ENCODE results near the gene ACSL6.

The ACSL6 gene, protein sequence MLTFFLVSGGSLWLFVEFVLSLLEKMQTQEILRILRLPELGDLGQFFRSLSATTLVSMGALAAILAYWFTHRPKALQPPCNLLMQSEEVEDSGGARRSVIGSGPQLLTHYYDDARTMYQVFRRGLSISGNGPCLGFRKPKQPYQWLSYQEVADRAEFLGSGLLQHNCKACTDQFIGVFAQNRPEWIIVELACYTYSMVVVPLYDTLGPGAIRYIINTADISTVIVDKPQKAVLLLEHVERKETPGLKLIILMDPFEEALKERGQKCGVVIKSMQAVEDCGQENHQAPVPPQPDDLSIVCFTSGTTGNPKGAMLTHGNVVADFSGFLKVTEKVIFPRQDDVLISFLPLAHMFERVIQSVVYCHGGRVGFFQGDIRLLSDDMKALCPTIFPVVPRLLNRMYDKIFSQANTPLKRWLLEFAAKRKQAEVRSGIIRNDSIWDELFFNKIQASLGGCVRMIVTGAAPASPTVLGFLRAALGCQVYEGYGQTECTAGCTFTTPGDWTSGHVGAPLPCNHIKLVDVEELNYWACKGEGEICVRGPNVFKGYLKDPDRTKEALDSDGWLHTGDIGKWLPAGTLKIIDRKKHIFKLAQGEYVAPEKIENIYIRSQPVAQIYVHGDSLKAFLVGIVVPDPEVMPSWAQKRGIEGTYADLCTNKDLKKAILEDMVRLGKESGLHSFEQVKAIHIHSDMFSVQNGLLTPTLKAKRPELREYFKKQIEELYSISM

DNA sequence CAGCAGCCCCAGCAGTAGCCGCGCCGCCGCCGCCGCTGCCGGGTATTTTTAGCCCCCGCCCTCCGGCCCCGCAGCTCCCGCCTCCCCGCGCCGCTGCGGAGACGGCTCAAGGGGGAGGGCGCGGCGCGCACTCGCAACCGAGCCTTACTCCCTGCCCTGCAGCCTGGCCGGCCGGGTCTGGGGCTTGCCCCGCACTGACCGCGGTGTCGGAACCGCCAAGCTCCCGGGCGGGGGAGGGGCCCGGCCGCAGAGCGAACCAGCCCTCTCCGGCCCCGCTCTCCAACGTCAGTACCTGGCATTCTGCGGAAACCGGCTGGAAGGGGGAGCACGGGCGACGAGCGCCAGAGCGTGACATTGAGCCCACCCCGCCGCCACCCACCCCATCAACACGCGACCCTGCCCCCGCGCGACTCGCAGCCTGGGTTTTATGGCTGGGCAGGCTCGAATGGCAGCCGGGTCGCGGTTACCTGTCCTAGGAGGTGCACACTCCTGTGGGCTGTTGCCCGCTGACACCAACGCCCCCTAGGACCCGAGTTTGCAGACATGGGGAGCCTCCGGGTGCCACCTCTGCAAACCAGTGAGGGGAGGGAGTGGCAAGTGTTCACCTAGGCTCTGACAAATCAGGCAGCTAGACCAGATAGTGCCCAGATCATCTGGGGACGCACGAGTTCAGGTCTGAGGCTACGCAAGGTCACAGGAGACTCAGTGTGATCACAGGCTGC lies at the start of gene ACSL6:
ACSL6 (minus strand) TSS at position 37 of the 722 bp plus-strand sequence. CDS start 105 bp downstream, outside the sequence.
- DNase-seq: peak; percentile 73
- H3K27ac Mint-ChIP-seq: no peak within 1 kb of the TSS
- H3K4me1 Mint-ChIP-seq: peaks cover 9% of the 10 kb centered on the region
- H3K27me3 Mint-ChIP-seq (ENCODE audit: low read depth, poor library complexity): peaks cover 92% of the 10 kb centered on the region
- peak within 1 kb of the TSS; percentile 81 for H3K4me3 Mint-ChIP-seq
- no peaks in the 10 kb centered on the region for H3K36me3 Mint-ChIP-seq (ENCODE audit: low read depth)
- TF ChIP-seq, protein P1, sequence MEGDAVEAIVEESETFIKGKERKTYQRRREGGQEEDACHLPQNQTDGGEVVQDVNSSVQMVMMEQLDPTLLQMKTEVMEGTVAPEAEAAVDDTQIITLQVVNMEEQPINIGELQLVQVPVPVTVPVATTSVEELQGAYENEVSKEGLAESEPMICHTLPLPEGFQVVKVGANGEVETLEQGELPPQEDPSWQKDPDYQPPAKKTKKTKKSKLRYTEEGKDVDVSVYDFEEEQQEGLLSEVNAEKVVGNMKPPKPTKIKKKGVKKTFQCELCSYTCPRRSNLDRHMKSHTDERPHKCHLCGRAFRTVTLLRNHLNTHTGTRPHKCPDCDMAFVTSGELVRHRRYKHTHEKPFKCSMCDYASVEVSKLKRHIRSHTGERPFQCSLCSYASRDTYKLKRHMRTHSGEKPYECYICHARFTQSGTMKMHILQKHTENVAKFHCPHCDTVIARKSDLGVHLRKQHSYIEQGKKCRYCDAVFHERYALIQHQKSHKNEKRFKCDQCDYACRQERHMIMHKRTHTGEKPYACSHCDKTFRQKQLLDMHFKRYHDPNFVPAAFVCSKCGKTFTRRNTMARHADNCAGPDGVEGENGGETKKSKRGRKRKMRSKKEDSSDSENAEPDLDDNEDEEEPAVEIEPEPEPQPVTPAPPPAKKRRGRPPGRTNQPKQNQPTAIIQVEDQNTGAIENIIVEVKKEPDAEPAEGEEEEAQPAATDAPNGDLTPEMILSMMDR (IDR thresholded peaks at IDR 0.05): no peak
- H3K9me3 Mint-ChIP-seq: no peaks in the 10 kb centered on the region

DNA sequence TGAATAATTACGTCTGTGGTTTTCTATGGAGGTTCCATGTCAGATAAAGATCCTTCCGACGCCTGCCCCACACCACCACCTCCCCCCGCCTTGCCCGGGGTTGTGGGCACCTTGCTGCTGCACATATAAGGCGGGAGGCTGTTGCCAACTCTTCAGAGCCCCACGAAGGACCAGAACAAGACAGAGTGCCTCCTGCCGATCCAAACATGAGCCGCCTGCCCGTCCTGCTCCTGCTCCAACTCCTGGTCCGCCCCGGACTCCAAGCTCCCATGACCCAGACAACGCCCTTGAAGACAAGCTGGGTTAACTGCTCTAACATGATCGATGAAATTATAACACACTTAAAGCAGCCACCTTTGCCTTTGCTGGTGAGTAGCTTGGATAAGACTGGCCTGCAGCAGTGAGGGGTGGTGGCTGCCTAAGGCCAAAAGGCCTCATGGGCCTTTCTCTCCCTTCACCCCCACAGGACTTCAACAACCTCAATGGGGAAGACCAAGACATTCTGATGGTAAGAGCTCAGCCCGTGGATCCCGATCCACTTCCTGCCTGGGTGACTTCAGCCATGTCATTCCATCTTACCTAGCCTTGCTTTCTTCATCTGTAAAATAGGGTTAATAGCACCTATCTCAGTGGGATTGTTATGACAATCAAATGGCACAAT lies 49.2 kb upstream of the ACSL6 start, which contains the start of gene IL3:
IL3 (plus strand) TSS at position 155 of the 661 bp plus-strand sequence; CDS start at position 207, 52 bp downstream.
- peaks cover 4% of the 10 kb centered on the region for H3K4me1 Mint-ChIP-seq
- H3K27me3 Mint-ChIP-seq (ENCODE audit: low read depth, poor library complexity): peaks cover 7% of the 10 kb centered on the region
- H3K36me3 Mint-ChIP-seq (ENCODE audit: low read depth): no peaks in the 10 kb centered on the region
- DNase-seq: no peak
- H3K4me3 Mint-ChIP-seq: no peak within 1 kb of the TSS
- TF ChIP-seq, protein P1 (IDR thresholded peaks at IDR 0.05): no peak
- no peaks in the 10 kb centered on the region for H3K9me3 Mint-ChIP-seq
- H3K27ac Mint-ChIP-seq: peak within 1 kb of the TSS; percentile 18

DNA sequence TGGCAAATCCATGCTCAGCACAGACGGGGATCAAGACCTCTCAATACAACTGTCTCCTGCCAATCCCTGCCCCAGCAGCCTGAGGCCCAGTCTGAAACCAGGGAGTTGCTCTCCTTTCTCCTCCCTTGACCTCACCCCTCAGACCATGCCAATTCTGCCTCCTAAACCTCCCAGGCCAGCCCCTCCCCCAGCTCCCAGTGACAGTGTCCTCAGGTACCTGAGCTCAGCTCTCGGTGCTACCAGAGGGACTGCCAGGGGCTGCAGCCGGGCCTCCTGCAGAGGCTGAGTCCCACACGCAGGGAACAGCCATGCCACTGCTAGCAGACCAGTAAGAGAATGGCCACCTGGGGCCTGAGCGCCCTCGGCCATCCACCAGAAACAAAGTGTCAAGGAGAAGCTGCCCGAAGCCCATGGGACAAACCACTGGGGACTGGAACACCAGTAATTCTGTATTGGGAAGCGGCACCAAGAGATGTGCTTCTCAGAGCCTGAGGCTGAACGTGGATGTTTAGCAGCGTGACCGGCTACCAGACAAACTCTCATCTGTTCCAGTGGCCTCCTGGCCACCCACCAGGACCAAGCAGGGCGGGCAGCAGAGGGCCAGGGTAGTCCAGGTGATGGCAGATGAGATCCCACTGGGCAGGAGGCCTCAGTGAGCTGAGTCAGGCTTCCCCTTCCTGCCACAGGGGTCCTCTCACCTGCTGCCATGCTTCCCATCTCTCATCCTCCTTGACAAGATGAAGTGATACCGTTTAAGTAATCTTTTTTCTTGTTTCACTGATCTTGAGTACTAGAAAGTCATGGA lies 48.4 kb upstream of the ACSL6 start:
- TF ChIP-seq, protein P1 (IDR thresholded peaks at IDR 0.05): no peak
- Mint-ChIP-seq H3K27ac (no peak overlapping the region), H3K4me1 (no peaks in the 10 kb centered on the region), H3K36me3 (ENCODE audit: low read depth) (no peaks in the 10 kb centered on the region), H3K4me3 (no peak overlapping the region), H3K9me3 (no peaks in the 10 kb centered on the region), H3K27me3 (ENCODE audit: low read depth, poor library complexity) (peaks cover 7% of the 10 kb centered on the region)
- no peak for DNase-seq

DNA sequence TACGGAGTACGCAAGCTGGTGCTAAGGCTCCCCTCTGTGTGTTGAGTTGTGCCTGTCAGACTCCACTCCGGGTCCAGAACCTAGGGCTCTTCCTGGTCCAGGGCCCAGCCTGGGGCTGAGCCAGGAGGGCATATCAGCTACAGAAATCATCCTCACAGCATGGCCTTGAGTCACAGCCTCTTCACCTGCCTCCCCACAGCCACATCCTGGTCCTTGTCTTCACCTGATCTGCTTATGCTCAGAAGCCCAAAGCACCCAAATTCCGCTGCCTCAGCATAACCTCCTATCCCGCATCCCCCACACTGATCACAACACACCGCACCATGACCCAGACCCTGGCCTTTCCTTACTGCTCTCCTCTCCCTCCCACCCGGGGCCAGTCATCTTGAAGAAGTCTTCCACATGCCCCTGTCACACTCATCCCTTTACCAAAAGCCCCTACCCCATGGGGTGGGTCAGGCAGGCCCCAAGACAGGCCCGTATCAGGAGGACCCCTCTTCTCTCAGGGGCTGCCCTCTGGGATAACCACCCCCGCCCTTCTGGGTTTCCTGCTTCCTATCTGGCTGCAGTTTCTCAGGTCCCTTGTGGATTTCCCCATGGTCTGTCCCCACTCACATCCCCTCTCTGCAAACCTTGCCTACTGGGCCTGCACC lies 47.7 kb upstream of the ACSL6 start:
- DNase-seq: no peak
- TF ChIP-seq, protein P1 (IDR thresholded peaks at IDR 0.05): no peak
- H3K36me3 Mint-ChIP-seq (ENCODE audit: low read depth): no peaks in the 10 kb centered on the region
- peaks cover 10% of the 10 kb centered on the region for H3K27me3 Mint-ChIP-seq (ENCODE audit: low read depth, poor library complexity)
- H3K4me3 Mint-ChIP-seq: no peak overlapping the region
- no peaks in the 10 kb centered on the region for H3K9me3 Mint-ChIP-seq
- peak overlapping the region; percentile 87 for H3K27ac Mint-ChIP-seq
- no peaks in the 10 kb centered on the region for H3K4me1 Mint-ChIP-seq
